Lung (tissue), 12 donors: ENCODE measurements around the gene FEV. TPM values are rescaled to one million over a fixed set of nuclear protein-coding genes. Genes with fewer than 3 reads are reported as not detected.

Experiments used
- ATAC-seq: fragments of 200-7000 bp; cut with Tn5 transposase; one replicate; pipeline ENCODE4 v1.9.1; 2020; ENCODE audit warnings: moderate number of reproducible peaks; ENCODE audit not compliant: insufficient read depth, low FRiP score
- DNase-seq, 3 donors: peaks; one replicate each; pipeline ENCODE4 v3.0.0-alpha.2; 2013 to 2017
- H3K27ac ChIP-seq, 2 donors: one replicate each; pipeline ENCODE4 v1.5.1; 2013; ENCODE audit warnings: mild to moderate bottlenecking in 2 of 2, moderate library complexity in 2 of 2, control low read depth in 1 of 2, inconsistent platforms in 1 of 2, low read depth in 1 of 2, low read length in 1 of 2
- H3K27me3 ChIP-seq, 3 donors: one replicate each; pipeline ENCODE4 v1.5.1; 2013; ENCODE audit warnings: low read length in 2 of 3; ENCODE audit not compliant: control insufficient read depth in 3 of 3, insufficient read depth in 3 of 3
- H3K36me3 ChIP-seq, 4 donors: one replicate each; pipeline ENCODE4 v1.5.1; 2013; ENCODE audit warnings: low read length in 4 of 4, mild to moderate bottlenecking in 1 of 4, moderate library complexity in 1 of 4; ENCODE audit not compliant: control insufficient read depth in 4 of 4, insufficient read depth in 4 of 4
- H3K4me1 ChIP-seq, 5 donors: one replicate each; pipeline ENCODE4 v1.5.1; 2013; ENCODE audit warnings: low read length in 5 of 5, mild to moderate bottlenecking in 2 of 5, moderate library complexity in 1 of 5; ENCODE audit not compliant: control insufficient read depth in 5 of 5, insufficient read depth in 5 of 5
- H3K4me3 ChIP-seq: one replicate; pipeline ENCODE4 v1.5.1; 2013; ENCODE audit warnings: mild to moderate bottlenecking, control low read depth, moderate library complexity
- H3K9ac ChIP-seq, 2 donors: one replicate each; pipeline ENCODE4 v1.5.1; 2013; ENCODE audit warnings: low read length in 2 of 2, control low read depth in 1 of 2; ENCODE audit not compliant: insufficient read depth in 1 of 2
- H3K9me3 ChIP-seq, 4 donors: one replicate each; pipeline ENCODE4 v1.5.1; 2013; ENCODE audit warnings: low read length in 3 of 4, mild to moderate bottlenecking in 1 of 4, moderate library complexity in 1 of 4; ENCODE audit not compliant: control insufficient read depth in 4 of 4, insufficient read depth in 3 of 4
- WGBS, 2 donors: extraction: QIAGEN DNeasy Blood & Tissue Kit; methylation state at CpG; one replicate each; pipeline ENCODE4 v1.1.7; 2013; 5-methylcytosine and 5-hydroxymethylcytosine counted together
- polyA plus RNA-seq, 2 donors: library from polyadenylated mRNA; stranded (reverse); fragments of 200-250 nt; gene quantifications; one replicate each; pipeline ENCODE4 v1.2.1, GENCODE V29; 2013
- total RNA-seq, 2 donors: library from RNA; depleted of rRNA in 1 of 2; stranded (reverse); fragments of >200 nt in 1 of 2; gene quantifications; one replicate each; pipeline ENCODE4 v1.2.1, GENCODE V29; 2014 to 2021
- TF ChIP-seq, protein P1 (sequence below): IDR thresholded peaks from 2 replicates; pipeline ENCODE4 v1.5.1; 2012; ENCODE audit warnings: mild to moderate bottlenecking; ENCODE audit errors: control extremely low read depth, extremely low read depth
- donor health status: control.
- donor health status: control.
- donor health status: Bipolar disorder and iron deficiency.
- donor health status: healthy.
- donor health status: DM: yes; HTN: yes; CAD: no.

Gene FEV
- total and polyA plus RNA-seq, 4 donors, result not detected

DNA sequence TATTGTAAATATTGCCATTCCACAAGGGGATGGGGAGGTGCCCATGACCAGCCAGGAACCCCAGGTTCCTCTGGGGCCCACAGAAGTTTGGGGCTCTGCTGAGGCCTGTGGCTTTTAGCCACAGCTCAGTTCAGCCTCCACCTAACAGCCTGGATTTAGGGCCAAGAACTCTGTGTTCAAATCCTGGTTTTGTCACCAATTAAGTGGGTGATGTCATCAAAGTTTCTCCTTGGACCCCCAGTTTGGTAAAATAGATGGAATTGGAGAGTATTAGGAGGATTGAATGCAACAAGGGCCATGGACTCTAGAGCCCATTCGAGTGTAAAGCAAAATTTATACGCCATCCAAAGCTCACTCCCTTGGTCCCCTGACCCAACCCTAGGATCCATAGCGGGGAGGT is 3.2 kb upstream of the FEV start:
- Histone ChIP-seq H3K9ac (no peak overlapping the region), H3K9me3 (peaks cover 0 to 8% (median 0%) of the 10 kb centered on the region in 4 donors), H3K4me1 (peaks cover 0 to 22% (median 2%) of the 10 kb centered on the region in 5 donors), H3K4me3 (no peak overlapping the region), H3K27ac (no peak overlapping the region), H3K36me3 (no peaks in the 10 kb centered on the region), H3K27me3 (peaks cover 16 to 88% (median 87%) of the 10 kb centered on the region in 3 donors)
- no peak for ATAC-seq
- TF ChIP-seq, protein P1, sequence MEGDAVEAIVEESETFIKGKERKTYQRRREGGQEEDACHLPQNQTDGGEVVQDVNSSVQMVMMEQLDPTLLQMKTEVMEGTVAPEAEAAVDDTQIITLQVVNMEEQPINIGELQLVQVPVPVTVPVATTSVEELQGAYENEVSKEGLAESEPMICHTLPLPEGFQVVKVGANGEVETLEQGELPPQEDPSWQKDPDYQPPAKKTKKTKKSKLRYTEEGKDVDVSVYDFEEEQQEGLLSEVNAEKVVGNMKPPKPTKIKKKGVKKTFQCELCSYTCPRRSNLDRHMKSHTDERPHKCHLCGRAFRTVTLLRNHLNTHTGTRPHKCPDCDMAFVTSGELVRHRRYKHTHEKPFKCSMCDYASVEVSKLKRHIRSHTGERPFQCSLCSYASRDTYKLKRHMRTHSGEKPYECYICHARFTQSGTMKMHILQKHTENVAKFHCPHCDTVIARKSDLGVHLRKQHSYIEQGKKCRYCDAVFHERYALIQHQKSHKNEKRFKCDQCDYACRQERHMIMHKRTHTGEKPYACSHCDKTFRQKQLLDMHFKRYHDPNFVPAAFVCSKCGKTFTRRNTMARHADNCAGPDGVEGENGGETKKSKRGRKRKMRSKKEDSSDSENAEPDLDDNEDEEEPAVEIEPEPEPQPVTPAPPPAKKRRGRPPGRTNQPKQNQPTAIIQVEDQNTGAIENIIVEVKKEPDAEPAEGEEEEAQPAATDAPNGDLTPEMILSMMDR, result no peak
- WGBS, 2 donors, result 41 to 59% methylated on average over 3 of the region's 3 CpGs
- DNase-seq, result no peak

DNA sequence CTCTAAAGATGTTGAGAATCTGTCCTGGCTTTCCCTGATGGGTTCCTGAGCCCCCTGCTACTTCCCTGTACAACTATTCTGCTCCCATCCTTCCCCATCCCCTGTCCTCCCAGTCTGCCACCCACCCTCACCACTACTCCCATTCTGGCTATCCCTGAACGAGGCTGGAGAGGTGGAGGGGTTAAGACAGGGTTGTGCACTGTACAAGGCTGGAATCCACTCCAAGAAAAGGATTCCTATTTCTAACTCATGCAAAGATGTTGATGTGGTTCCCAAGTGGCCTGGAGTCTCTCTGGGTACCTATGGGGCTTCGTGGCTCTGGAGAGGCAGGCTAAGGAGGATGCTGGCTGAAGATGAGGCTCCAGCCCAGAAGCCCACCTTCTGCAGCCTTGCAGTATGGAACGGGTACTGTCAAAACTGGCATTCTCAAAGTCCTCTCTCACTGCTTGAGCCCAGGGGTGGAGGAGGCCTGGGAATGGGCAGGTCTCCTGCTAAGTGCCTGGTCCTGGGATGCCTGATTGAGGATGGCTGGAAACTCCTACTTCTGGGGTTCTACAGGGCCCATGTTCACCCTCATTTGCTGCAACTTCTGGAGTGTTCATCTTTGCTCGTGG is 1.3 kb upstream of the FEV start:
- DNase-seq (no peak), ATAC-seq (no peak)
- H3K4me1 ChIP-seq, result peaks cover 0 to 27% (median 2%) of the 10 kb centered on the region in 5 donors
- H3K27ac ChIP-seq, result no peak overlapping the region
- H3K27me3 ChIP-seq, result peaks cover 19 to 88% (median 81%) of the 10 kb centered on the region in 3 donors
- no peak overlapping the region for H3K4me3 ChIP-seq
- TF ChIP-seq, protein P1, result no peak
- H3K9me3 ChIP-seq, result peaks cover 0 to 3% (median 0%) of the 10 kb centered on the region in 4 donors
- WGBS, 2 donors, result 48 to 49% methylated on average over 4 of the region's 4 CpGs
- no peak overlapping the region for H3K9ac ChIP-seq
- no peaks in the 10 kb centered on the region for H3K36me3 ChIP-seq

DNA sequence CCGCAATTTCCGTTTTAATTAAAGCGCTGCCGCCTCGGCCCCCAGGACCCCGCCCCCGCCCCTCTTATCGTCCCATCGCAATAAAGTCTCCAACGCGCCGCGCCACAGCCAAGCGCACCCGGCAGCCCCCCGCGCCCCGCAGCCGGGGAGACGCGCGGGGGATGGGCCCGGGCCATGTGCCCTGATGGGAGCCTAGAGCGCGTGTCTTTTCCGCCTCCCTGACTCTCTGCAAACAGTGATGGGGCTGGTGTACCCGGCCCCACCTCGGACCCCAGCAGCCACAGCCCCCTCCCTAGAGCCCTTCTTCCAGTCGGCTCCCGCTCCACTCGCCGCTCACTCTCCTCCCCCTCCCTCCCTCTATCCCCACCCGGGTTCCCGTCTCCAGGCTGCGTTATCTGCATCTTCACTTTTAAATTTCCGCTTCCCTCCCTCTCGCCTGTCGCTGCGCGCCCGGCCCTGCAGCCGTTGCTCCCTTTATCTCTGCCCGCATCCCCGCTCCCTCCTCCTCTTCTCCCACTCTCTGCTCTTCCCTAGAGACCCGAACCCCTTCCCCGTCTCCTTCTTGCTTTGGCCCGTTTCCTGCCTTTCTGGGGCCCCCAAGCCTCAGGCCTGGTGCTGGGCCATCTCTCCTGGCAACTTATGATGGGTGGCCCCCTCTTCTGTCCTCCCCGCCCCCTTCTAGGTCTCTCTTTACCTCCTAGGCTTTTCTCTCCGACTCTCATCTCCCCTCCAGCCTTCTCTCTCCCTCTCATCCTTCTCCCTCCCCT is 524 bp upstream of the FEV start:
- ATAC-seq (no peak), DNase-seq (no peak)
- Histone ChIP-seq H3K9me3 (peaks cover 0 to 3% (median 0%) of the 10 kb centered on the region in 4 donors), H3K9ac (no peak overlapping the region), H3K27ac (no peak overlapping the region), H3K27me3 (peaks cover 18 to 88% (median 80%) of the 10 kb centered on the region in 3 donors), H3K4me1 (peaks cover 0 to 27% (median 5%) of the 10 kb centered on the region in 5 donors), H3K36me3 (no peaks in the 10 kb centered on the region), H3K4me3 (no peak overlapping the region)
- TF ChIP-seq, protein P1, result no peak
- WGBS, 2 donors, result 4 to 5% methylated on average over 41 to 49 of the region's 49 CpGs
